GM19372 (cell line): ENCODE results near the gene OVOL3.
"Not testable (repeated sequence)": the region's sequence is repeated elsewhere in the genome, so short reads cannot be mapped to it uniquely, and the experiment has no call there.

ENCODE experiments used
- ATAC-seq: cut with Tn5 transposase; IDR thresholded peaks from one replicate; pipeline ENCODE4 v1.9.1; 2021; ENCODE audit warnings: mild to moderate bottlenecking, low read depth, moderate library complexity; ENCODE audit not compliant: unreplicated experiment

Gene OVOL3

DNA sequence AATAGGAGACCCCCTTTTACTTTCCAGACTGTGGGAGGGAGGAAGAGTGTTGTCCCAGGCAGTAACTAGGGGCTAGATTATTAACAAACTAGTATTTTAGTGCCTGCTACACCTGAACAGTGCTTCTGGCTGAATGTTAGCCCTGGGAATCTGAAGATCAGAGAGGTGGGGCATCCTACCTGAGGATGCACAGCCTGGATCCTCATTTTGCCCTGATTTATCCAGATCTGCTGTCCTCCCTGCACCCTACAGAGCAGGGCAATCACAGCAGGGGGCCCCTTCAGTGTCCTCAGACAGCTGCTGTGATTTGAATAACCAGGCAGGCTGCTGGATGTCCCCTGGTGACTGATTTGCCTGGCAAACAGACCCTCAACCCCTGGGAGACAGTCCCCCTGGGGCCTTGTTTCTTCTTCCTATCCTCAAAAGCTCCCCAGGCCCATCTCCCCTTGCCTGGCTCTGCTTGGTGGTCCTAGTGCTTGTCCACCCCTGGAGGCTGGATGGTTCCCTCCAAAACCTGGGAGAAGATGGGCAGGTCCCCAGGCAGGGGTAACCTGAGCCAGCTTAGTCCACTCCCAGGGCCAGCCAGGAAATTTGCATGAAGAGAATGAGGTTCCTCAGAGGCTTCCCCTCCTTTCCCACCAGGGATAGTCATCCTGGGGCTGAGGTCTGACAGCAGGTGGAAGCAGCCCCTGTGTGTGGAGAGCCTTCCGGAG, at the start of gene OVOL3:
TSS of gene OVOL3 (plus strand) at position 657 of the 713 bp plus-strand sequence. CDS start 60 bp downstream, outside the sequence.
- no peak for ATAC-seq

DNA sequence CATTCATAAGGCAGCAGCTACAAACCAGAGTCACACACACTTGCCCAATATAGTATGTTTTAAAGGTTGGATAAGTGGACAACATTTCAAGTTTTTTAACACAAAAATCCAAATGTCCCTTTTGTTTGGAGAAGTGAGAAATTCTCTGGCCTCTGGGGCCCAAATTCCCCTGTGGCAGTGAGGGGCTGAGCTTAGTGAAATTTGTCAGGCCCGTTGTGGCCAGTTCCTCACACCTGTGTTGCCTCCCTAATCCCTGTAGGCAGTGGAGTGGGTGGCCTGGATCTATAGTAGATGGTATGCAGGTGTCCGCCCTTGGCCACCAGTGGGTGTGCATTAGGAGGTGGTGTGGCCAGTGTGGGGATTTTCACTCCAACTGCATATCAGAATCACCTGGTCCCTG, 49.6 kb upstream of the OVOL3 start:
- ATAC-seq = no peak

GRCh38 chr19:36064826-36065225, 46.1 kb upstream of the OVOL3 start:
- no peak for ATAC-seq

DNA sequence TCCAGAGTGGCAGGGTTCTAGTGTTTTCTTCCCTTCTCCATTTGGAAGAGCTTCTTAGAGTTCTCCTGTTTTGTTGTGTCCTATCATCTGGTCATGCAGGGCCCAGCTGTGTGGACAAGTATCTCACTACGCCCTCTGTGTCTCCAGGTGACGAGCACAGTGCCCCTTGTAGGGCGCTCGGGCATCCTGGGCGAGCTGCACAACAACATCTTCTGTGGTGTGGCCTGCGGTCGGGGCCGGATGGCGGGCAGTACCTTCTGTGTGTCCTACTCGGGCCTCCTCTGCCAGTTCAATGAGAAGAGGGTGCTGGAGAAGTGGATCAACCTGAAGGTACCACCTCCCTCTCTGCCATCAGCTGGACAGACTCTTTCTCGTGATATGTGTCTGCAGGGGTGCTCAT, 43.3 kb upstream of the OVOL3 start:
- no peak for ATAC-seq

DNA sequence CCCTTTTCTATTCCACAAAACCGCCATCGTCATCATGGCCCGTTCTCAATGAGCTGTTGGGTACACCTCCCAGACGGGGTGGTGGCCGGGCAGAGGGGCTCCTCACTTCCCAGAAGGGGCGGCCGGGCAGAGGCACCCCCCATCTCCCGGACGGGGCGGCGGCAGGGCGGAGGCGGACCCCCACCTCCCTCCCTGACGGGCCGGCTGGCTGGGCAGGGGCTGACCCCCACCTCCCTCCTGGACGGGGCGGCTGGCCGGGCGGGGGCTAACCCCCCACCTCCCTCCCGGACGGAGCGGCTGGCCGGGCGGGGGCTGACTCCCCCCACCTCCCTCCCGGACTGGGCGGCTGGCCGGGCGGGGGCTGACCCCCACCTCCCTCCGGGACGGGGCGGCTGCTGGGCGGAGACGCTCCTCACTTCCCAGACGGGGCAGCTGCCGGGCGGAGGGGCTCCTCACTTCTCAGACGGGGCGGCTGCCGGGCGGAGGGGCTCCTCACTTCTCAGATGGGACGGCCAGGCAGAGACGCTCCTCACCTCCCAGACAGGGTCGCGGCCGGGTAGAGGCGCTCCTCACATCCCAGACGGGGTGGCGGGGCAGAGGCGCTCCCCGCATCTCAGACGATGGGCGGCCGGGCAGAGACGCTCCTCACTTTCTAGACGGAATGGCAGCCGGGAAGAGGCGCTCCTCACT, 42.0 kb upstream of the OVOL3 start:
- not testable (repeated sequence) for ATAC-seq

GRCh38 chr19:36072081-36072480, 38.9 kb upstream of the OVOL3 start:
- no peak for ATAC-seq

DNA sequence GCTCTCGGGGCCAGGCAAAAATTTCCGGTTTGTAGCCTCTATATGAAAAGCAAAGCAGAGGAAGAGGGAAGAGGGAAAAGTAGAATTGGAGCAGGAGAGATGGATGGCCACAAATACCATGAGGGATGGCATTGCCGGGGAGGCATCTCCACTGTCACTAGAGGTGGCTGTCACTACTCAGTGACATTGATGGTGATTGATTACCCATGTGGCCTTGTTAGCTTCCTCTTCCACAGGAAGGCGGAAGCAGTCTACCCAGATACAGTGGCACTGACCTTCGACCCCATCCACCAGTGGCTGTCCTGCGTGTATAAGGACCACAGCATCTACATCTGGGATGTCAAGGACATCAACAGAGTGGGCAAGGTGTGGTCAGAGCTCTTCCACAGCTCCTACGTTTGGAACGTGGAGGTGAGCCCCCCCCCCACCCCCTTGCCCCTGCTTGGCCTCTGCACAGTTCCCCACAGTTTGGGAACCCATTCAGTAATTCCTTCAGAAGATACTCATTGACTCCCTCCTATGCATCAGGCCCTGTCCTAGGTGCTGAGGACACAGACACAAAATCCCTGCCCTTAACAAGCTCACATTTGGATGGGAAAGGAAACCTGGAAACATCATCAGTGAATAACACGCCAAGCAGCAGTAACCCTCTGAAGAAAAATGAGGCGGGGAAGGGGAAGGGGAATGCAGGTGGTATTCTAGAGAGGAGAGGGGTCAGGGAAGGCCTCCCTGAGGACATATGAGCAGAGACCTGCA, 37.6 kb upstream of the OVOL3 start:
- no peak for ATAC-seq

GRCh38 chr19:36079389-36079945, 31.5 kb upstream of the OVOL3 start:
- no peak for ATAC-seq

GRCh38 chr19:36081385-36081784, 29.6 kb upstream of the OVOL3 start:
- no peak for ATAC-seq

GRCh38 chr19:36081894-36082293, 29.0 kb upstream of the OVOL3 start:
- no peak for ATAC-seq

DNA sequence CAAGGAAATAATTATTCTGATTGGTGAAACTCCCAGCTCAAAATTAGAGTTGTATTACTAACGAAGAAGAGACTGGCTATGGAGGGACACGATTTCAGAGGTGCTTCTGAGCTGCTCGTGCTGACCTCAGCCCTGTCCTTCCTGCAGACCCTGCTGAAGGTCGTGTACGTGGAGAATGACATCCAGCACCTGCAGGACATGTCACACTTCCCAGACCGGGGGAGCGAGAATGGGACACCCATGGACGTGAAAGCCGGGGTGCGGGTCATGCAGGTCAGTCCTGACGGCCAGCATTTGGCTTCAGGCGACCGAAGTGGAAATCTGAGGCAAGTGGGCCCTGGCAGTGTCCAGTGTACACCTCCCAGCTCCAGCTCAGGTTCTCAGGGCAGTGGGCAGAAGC, 28.0 kb upstream of the OVOL3 start:
- ATAC-seq = no peak

GRCh38 chr19:36084231-36085009, 26.5 kb upstream of the OVOL3 start:
- ATAC-seq = no peak

DNA sequence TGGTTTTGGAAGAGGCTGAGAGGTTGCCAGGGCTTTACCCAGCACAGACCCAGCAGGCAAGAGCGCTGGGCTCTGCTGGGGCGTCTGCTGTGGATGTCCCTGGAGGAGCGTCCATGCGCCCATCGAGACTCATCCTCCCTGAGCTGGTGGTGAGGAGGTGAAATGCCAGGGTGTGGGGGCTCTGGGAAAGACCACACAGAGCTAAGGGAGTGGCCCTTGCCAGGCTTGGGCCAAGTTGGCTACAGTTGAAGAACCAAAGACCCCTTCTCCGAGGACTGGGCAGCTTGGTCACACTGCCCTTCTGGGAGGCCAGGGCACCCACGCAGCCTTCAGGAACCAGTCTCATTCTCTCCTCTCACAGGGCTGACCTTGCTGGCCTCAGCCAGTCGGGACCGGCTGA, 24.6 kb upstream of the OVOL3 start:
- no peak for ATAC-seq

GRCh38 chr19:36089847-36090246, 21.1 kb upstream of the OVOL3 start:
- ATAC-seq = no peak

DNA sequence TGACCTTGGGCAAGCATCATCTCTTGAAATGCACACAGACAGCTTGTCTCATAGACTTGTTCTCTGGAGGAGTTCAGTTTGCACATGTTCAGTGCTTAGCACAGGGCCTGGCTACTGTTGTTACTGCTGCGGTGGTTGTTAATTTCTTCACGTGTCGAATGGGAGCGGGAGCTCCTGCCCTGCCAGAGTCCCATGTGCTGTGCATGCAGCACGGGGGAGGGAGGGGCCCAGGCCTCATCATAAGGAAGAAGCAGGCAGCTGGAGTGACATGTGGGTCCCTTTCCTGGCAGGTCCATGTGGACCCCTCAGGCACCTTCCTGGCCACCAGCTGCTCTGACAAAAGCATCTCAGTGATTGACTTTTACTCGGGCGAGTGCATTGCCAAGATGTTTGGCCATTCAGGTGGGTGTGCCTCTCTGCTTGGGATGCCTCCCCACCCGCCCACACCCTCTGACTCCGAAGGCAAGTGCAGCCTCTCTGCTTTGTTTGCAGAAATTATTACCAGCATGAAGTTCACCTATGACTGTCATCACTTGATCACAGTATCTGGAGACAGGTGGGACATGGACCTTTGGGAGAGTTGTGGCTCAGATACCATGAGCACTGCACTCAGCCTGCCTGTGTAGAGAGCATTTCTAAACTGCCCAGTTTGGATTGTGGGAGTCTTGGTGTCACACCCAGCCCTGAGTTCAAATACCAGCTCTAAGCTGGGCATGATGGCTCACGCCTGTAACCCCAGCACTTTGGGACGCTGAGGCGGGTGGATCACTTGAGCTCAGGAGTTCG, 19.8 kb upstream of the OVOL3 start:
- no peak for ATAC-seq

DNA sequence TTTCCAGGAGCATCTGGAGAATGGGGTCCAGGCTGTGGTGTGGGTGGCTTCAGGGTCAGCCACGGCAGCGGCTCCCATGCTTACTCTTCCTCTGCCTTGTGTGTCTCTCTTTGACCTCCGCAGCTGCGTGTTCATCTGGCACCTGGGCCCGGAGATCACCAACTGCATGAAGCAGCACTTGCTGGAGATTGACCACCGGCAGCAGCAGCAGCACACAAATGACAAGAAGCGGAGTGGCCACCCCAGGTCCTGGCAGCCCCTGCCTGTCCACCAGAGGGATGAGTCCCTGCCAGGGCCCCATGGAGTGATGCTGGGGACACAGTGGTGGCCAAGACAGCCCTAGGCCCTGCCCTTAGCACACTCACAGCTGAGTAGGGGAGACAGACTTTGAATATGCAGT, 18.4 kb upstream of the OVOL3 start:
- no peak for ATAC-seq

GRCh38 chr19:36093146-36093662, 17.7 kb upstream of the OVOL3 start:
- ATAC-seq = no peak

DNA sequence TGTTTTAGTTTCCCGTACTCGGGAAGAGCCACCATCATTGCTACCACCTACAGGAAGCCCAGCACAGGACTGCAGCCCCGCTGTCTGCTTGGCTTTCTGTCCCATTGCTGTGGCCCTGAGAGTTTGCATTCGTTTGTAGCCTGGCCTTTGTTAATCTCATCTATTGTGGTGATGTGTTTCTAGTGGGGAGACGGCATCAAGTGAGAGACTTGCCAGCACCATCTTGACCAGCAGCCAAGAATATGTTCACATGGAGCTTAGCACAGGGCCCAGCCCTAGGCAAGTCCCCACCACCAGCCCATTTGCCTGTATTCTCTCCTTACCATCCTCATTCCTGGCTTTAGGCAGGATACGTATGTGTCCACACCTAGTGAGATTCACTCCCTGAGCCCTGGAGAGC, 17.3 kb upstream of the OVOL3 start:
- no peak for ATAC-seq

DNA sequence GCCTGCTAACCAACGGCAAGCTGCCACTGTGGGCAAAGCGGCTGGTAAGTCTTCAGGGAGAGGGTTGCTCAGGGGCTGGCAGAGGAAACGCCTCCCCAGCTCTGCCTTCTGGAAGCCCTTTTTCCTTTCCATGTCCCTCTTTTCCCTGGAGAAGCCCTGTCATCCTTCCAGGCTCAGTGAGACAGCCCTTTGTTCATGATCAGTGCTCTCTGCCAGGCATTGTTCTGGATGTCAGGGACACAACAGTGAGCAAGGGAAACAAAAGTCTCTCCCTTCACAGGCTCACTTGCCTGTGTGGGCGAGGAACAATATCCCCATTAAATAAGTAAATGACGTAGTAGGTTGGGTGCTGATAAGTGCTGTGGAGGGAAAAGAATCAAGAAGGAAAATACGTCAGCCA, 13.9 kb upstream of the OVOL3 start:
- no peak for ATAC-seq
